NCI-H2196 treated with DMSO at 0.1 percent for 48 hours (cell line): ENCODE measurements around the gene ABCA2.

ENCODE experiments used
- DNase-seq: peaks from one replicate; lab custom pipeline; 2025; ENCODE audit not compliant: unreplicated experiment; lab: John Stamatoyannopoulos, UW

Gene ABCA2

DNA sequence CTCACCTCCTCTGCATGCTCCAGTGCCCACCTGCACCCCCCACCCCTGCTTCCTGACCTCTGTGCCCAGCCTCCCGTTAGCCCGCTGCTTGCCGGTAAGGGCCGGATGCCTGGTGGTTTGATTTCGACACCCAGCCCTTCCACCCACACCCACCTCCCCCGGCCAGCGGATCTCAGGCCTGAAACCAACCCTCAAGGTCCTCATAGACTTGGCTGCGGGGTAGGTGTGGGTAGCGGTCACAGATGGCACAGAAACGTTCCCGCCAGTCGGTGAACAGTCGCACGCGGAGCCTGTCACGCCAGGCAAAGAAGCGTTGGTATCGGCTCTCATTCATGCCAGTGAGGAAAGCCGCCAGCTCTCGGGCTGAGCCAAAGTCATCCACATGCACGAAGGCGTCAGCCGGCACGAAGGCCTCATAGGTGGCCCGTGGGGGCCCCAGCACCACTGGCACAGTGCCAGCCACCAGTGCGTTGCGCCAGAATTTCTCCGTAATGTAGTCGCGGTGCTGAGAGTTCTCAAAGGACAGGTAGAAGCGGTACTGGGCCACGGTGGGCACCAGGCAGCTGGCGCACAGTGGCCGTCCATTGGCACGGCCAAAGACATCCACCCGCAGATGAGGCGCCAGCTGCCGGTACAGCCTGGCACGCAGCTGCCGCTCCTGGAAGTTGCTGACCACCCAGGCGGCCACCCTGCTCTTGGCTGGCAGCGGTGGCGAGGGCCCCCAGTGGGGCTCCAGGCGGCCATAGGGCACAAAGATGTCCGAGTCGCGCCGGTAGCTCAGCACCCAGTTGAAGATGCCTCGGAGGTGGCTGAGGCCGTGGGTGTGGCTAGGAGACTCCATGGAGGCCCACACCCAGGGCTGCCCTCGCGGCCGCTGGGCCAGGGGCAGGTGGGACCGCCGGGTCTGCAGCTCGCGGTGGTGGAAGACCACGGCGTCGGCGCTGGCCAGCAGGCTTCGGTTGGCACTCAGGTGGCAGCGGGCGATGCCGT lies 2.8 kb upstream of the ABCA2 start:
- no peak for DNase-seq

GRCh38 chr9:137030006-137030405 lies 2.0 kb upstream of the ABCA2 start:
- no peak for DNase-seq

DNA sequence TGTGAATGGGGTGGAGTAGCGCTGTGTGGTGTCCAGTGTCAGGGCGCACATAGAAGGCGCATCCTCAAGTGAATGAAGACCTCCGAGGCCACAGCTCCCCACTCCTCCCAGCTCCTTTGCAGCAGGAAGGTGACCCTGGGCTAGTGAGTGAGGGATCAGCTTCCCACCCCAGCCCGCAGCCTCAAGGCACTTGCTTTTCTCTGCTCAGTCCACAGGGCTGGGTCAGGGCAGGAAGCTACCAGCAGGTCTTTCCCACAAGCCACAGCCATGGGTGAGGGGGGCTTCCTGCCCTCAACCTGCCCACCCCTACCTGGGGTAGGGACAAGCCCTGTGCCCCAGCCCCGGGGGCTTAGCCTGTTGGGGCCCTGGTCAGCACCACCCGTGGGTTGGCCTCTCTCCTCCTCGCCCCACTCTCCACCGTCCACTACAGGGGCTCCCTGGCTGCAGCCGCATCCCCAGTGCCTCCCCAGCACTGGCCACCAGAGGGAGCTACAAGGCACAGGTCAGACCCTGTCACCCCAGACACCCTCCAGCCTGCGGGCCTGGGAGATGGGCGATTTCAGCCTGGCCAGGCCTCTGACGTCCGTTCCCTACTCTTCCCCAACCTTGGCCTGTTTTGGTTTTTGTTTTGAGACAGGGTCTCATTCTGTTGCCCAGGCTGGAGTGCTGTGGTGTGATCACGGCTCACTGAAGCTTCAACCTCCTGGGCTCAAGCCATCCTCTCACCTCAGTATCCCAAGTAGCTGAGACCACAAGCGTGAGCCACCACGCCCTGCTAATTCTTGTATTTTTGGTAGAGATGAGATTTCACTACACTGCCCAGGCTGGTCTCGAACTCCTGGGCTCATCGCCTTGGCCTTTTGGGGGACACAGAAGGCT lies 1.3 kb upstream of the ABCA2 start:
- peak; percentile 59 for DNase-seq

GRCh38 chr9:137028263-137029057 lies 423 bp upstream of the ABCA2 start:
- peak; percentile 74 for DNase-seq

- no peak for DNase-seq
These were observed 1.2 kb downstream of the ABCA2 start for GRCh38 chr9:137026828-137027227.

DNA sequence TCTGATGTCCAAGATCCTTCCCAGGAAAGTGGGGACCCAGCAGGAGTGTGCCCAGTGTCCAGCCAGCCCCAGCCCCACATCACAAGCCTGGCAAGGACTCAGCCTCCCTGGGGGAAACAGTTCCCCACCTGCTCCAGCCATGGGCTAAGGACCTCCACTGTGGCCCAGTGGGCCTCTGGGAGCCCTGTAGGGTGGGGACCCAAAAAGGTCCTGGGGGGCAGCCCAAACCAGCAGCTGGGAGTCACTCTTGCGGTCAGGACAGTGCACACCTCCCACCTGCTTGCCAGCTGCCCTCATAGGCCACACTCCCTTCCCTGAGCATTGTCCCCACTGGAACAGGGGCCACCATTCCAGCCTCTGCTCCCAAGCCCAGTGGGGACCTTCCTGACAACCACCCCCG lies 1.7 kb downstream of the ABCA2 start:
- DNase-seq = no peak

DNA sequence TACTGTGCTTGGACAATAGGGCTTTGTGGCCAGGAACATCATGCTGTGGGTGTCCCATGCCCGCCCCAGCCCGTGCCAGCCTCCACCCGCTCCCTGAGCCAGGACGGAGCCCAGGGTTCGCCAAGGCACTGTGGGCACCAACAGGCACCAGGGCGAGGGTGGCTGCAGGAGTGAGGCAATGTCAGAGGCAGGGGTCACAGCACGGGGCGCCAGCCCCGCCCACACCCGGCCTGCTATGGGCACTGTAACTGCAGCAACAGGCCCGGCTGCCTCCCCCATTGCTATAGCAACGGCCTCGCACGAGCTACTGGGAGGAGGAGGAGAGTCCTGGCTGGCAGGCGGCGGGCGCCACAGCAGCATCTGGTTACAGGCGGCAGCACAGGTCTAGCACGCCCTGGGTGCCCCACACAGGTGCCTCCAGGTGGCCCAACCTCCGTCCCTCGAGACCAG lies 2.5 kb downstream of the ABCA2 start:
- DNase-seq = peak; percentile 95

DNA sequence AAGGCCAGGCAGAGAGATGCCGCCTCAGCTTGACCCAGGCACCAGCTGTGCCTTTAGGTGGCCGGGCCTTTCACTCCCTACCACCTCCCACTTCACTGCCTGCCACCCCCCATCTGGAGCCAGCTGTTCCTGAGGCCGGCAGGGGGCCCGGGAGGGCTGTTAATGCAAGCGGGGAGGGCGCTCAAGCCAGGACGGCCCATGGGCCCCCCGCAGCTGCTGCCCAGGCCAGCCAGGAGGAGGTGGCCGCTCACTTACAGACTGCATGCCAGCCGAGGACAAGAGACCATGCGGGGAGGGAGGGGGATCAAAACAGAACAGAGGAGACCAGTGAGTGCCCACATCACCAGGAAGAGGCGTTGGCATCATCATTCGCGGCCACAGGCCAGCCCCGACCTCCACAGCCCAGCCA lies 4.5 kb downstream of the ABCA2 start:
- no peak for DNase-seq

GRCh38 chr9:137023157-137023556 lies 4.9 kb downstream of the ABCA2 start:
- DNase-seq = no peak

GRCh38 chr9:137022662-137023008 lies 5.4 kb downstream of the ABCA2 start:
- DNase-seq = no peak

GRCh38 chr9:137021979-137022661 lies 5.9 kb downstream of the ABCA2 start:
- peak; percentile 91 for DNase-seq

- no peak for DNase-seq
These were observed 6.5 kb downstream of the ABCA2 start for GRCh38 chr9:137021568-137021978.

- DNase-seq = no peak
These were observed 7.1 kb downstream of the ABCA2 start for GRCh38 chr9:137020771-137021567.

GRCh38 chr9:137019891-137020683 lies 8.0 kb downstream of the ABCA2 start:
- DNase-seq = no peak

DNA sequence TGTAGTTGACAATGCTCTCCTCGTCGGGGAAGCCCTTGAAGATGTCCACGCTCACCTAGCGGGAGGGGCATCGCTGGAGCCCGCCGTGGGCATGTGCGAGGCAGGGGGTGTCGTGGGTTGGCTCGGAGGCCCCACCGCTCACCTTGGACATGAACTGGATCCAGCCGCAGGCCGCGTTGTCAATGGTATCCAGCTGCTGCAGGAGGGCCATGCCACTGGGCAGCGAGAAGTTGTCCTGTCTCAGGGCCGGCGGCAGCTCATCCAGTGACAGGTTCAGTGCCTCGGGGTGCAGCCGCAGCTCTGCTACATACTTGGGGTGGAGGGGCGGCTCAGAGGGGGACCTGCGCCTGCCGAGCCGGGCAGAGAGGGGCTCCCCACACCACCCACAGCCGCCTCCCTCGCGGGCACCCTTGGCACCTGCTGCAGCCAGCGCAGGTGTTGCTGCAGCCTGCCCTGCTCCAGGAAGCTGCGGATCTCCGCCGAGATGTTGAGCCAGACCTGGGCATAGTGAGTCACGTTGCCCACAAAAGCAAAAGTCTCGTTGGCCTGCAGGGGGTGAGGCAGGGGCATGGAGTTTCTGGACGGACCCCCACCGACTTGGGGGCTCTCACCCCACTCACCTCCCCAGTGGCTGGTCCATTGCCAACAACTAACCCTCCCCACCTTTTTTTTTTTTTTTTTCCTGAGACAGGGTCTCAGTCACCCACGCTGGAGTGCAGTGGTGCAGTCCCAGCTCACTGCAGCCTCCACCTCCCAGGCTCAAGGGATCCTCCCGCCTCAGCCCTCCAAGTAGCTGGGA lies 9.1 kb downstream of the ABCA2 start:
- no peak for DNase-seq

DNA sequence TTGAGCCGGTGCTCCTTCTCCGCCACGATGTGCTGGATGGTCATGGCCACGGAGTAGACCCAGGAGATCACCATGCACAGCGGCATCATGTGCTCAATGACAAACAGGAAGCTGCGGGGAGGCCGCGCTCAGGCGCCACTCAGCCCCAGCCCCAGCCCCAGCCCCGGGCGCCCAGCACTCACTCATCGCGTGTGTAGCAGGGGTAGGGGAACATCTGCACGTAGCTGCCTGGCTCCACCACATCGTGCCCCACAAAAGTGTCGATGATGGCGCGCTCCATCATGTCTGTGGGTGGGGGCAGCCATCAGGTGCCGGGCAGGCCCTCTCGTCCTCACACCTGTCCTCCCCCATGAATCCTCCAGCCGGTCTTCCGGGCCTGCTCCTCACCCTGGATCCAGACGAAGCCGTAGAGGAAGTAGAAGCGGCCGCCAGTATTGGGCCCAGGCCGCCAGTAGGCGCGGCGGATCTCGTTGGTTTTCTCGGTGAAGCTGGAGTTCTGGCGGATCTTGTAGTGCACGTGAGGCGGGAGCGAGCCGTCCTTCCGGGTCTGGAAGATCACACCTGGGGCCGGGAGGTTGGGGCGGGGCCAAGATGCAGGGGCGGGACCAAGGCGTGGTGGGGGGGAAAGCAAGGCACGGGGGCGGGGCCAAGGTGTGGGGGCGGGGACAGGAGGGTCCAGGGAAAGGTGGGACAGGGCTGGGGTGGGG lies 10.1 kb downstream of the ABCA2 start:
- no peak for DNase-seq

- DNase-seq = no peak
These were observed 11.0 kb downstream of the ABCA2 start for GRCh38 chr9:137017071-137017470.
